ENCODE data around the gene ZNF580. TPM values are rescaled to one million over a fixed set of nuclear protein-coding genes. Genes with fewer than 3 reads are reported as not detected.

ZNF580 gene
- total and polyA plus RNA-seq, 2 donors: 6.4 to 32.9 TPM

GRCh38 chr19:55680339-55681130 lies 39.7 kb downstream of the ZNF580 start:
- H3K4me1 ChIP-seq (ENCODE audit: control insufficient read depth in 2 of 2, insufficient read depth in 2 of 2, low read length in 2 of 2): peaks cover 12 to 15% of the 10 kb centered on the region in 2 donors
- H3K27ac ChIP-seq (ENCODE audit: low read depth in 1 of 2, low read length in 1 of 2): no peak overlapping the region
- no peak for DNase-seq (ENCODE audit: low read depth in 6 of 9, low spot score in 9 of 9)
- no peaks in the 10 kb centered on the region for H3K27me3 ChIP-seq (ENCODE audit: control insufficient read depth in 2 of 2, insufficient read depth in 1 of 2, low read length in 1 of 2)
- peaks cover 49 to 61% of the 10 kb centered on the region in 2 donors for H3K36me3 ChIP-seq (ENCODE audit: control insufficient read depth in 2 of 2, insufficient read depth in 2 of 2, low read length in 1 of 2)
- WGBS: 98% methylated on average over 20 of the region's 20 CpGs
- no peaks in the 10 kb centered on the region for H3K9me3 ChIP-seq (ENCODE audit: control insufficient read depth in 2 of 2, insufficient read depth in 1 of 2, low read length in 1 of 2)
- no peak overlapping the region for H3K4me3 ChIP-seq (ENCODE audit: low read length in 2 of 2)

- WGBS: 97% methylated on average over 9 of the region's 9 CpGs
- no peak overlapping the region for H3K4me3 ChIP-seq (ENCODE audit: low read length in 2 of 2)
- no peak overlapping the region for H3K27ac ChIP-seq (ENCODE audit: low read depth in 1 of 2, low read length in 1 of 2)
- no peak for DNase-seq (ENCODE audit: low read depth in 6 of 9, low spot score in 9 of 9)
- peaks cover 6 to 7% of the 10 kb centered on the region in 2 donors for H3K4me1 ChIP-seq (ENCODE audit: control insufficient read depth in 2 of 2, insufficient read depth in 2 of 2, low read length in 2 of 2)
- peaks cover 54 to 70% of the 10 kb centered on the region in 2 donors for H3K36me3 ChIP-seq (ENCODE audit: control insufficient read depth in 2 of 2, insufficient read depth in 2 of 2, low read length in 1 of 2)
- no peaks in the 10 kb centered on the region for H3K9me3 ChIP-seq (ENCODE audit: control insufficient read depth in 2 of 2, insufficient read depth in 1 of 2, low read length in 1 of 2)
- H3K27me3 ChIP-seq (ENCODE audit: control insufficient read depth in 2 of 2, insufficient read depth in 1 of 2, low read length in 1 of 2): no peaks in the 10 kb centered on the region
Measured at GRCh38 chr19:55681131-55682092, 40.6 kb downstream of the ZNF580 start.

GRCh38 chr19:55683449-55684261 lies 42.9 kb downstream of the ZNF580 start:
- 97% methylated on average over 22 of the region's 22 CpGs for WGBS
- H3K4me3 ChIP-seq (ENCODE audit: low read length in 2 of 2): no peak overlapping the region
- peaks cover 59 to 77% of the 10 kb centered on the region in 2 donors for H3K36me3 ChIP-seq (ENCODE audit: control insufficient read depth in 2 of 2, insufficient read depth in 2 of 2, low read length in 1 of 2)
- DNase-seq (ENCODE audit: low read depth in 6 of 9, low spot score in 9 of 9): no peak
- H3K4me1 ChIP-seq (ENCODE audit: control insufficient read depth in 2 of 2, insufficient read depth in 2 of 2, low read length in 2 of 2): no peaks in the 10 kb centered on the region
- H3K9me3 ChIP-seq (ENCODE audit: control insufficient read depth in 2 of 2, insufficient read depth in 1 of 2, low read length in 1 of 2): no peaks in the 10 kb centered on the region
- H3K27ac ChIP-seq (ENCODE audit: low read depth in 1 of 2, low read length in 1 of 2): no peak overlapping the region
- H3K27me3 ChIP-seq (ENCODE audit: control insufficient read depth in 2 of 2, insufficient read depth in 1 of 2, low read length in 1 of 2): no peaks in the 10 kb centered on the region

- 98% methylated on average over 60 of the region's 60 CpGs for WGBS
- H3K27ac ChIP-seq (ENCODE audit: low read depth in 1 of 2, low read length in 1 of 2): no peak overlapping the region
- DNase-seq (ENCODE audit: low read depth in 6 of 9, low spot score in 9 of 9): no peak
Measured at GRCh38 chr19:55684946-55685681, 44.3 kb downstream of the ZNF580 start.

GRCh38 chr19:55685776-55686175 lies 45.0 kb downstream of the ZNF580 start:
- H3K36me3 ChIP-seq (ENCODE audit: control insufficient read depth in 2 of 2, insufficient read depth in 2 of 2, low read length in 1 of 2): peaks cover 60 to 78% of the 10 kb centered on the region in 2 donors
- no peaks in the 10 kb centered on the region for H3K27me3 ChIP-seq (ENCODE audit: control insufficient read depth in 2 of 2, insufficient read depth in 1 of 2, low read length in 1 of 2)
- H3K27ac ChIP-seq (ENCODE audit: low read depth in 1 of 2, low read length in 1 of 2): no peak overlapping the region
- H3K9me3 ChIP-seq (ENCODE audit: control insufficient read depth in 2 of 2, insufficient read depth in 1 of 2, low read length in 1 of 2): no peaks in the 10 kb centered on the region
- DNase-seq (ENCODE audit: low read depth in 6 of 9, low spot score in 9 of 9): no peak
- over 99% methylated on average over 6 of the region's 6 CpGs for WGBS
- H3K4me3 ChIP-seq (ENCODE audit: low read length in 2 of 2): no peak overlapping the region
- H3K4me1 ChIP-seq (ENCODE audit: control insufficient read depth in 2 of 2, insufficient read depth in 2 of 2, low read length in 2 of 2): no peaks in the 10 kb centered on the region

More at GRCh38 chr19:55684946-55685681, 44.3 kb downstream of the ZNF580 start:
- H3K4me1 ChIP-seq (ENCODE audit: control insufficient read depth in 2 of 2, insufficient read depth in 2 of 2, low read length in 2 of 2): no peaks in the 10 kb centered on the region
- no peaks in the 10 kb centered on the region for H3K27me3 ChIP-seq (ENCODE audit: control insufficient read depth in 2 of 2, insufficient read depth in 1 of 2, low read length in 1 of 2)
- peaks cover 58 to 77% of the 10 kb centered on the region in 2 donors for H3K36me3 ChIP-seq (ENCODE audit: control insufficient read depth in 2 of 2, insufficient read depth in 2 of 2, low read length in 1 of 2)
- H3K4me3 ChIP-seq (ENCODE audit: low read length in 2 of 2): no peak overlapping the region
- H3K9me3 ChIP-seq (ENCODE audit: control insufficient read depth in 2 of 2, insufficient read depth in 1 of 2, low read length in 1 of 2): no peaks in the 10 kb centered on the region

GRCh38 chr19:55686311-55687050 lies 45.7 kb downstream of the ZNF580 start:
- WGBS: 97% methylated on average over 29 of the region's 29 CpGs
- H3K4me1 ChIP-seq (ENCODE audit: control insufficient read depth in 2 of 2, insufficient read depth in 2 of 2, low read length in 2 of 2): no peaks in the 10 kb centered on the region
- H3K27ac ChIP-seq (ENCODE audit: low read depth in 1 of 2, low read length in 1 of 2): no peak overlapping the region
- H3K4me3 ChIP-seq (ENCODE audit: low read length in 2 of 2): no peak overlapping the region
- no peaks in the 10 kb centered on the region for H3K27me3 ChIP-seq (ENCODE audit: control insufficient read depth in 2 of 2, insufficient read depth in 1 of 2, low read length in 1 of 2)
- H3K9me3 ChIP-seq (ENCODE audit: control insufficient read depth in 2 of 2, insufficient read depth in 1 of 2, low read length in 1 of 2): no peaks in the 10 kb centered on the region
- no peak for DNase-seq (ENCODE audit: low read depth in 6 of 9, low spot score in 9 of 9)
- peaks cover 54 to 78% of the 10 kb centered on the region in 2 donors for H3K36me3 ChIP-seq (ENCODE audit: control insufficient read depth in 2 of 2, insufficient read depth in 2 of 2, low read length in 1 of 2)

- Histone ChIP-seq H3K27me3 (ENCODE audit: control insufficient read depth in 2 of 2, insufficient read depth in 1 of 2, low read length in 1 of 2) (no peaks in the 10 kb centered on the region), H3K27ac (ENCODE audit: low read depth in 1 of 2, low read length in 1 of 2) (no peak overlapping the region), H3K4me1 (ENCODE audit: control insufficient read depth in 2 of 2, insufficient read depth in 2 of 2, low read length in 2 of 2) (no peaks in the 10 kb centered on the region), H3K9me3 (ENCODE audit: control insufficient read depth in 2 of 2, insufficient read depth in 1 of 2, low read length in 1 of 2) (no peaks in the 10 kb centered on the region), H3K4me3 (ENCODE audit: low read length in 2 of 2) (no peak overlapping the region), H3K36me3 (ENCODE audit: control insufficient read depth in 2 of 2, insufficient read depth in 2 of 2, low read length in 1 of 2) (peaks cover 51 to 82% of the 10 kb centered on the region in 2 donors)
- DNase-seq (ENCODE audit: low read depth in 6 of 9, low spot score in 9 of 9): no peak
- 97% methylated on average over 22 of the region's 22 CpGs for WGBS
Measured at GRCh38 chr19:55687281-55688201, 46.7 kb downstream of the ZNF580 start.

Data from thymus (tissue), 11 donors.